GM12801 (cell line): ENCODE results near the gene SNTG2.

Experiments used
- CTCF ChIP-seq: IDR thresholded peaks from one replicate; pipeline ENCODE4 v1.5.1; 2011; ENCODE audit warnings: control low read depth; ENCODE audit not compliant: insufficient read length; ENCODE audit errors: extremely low read depth

Gene SNTG2

GRCh38 chr2:922185-922584 lies 28.5 kb upstream of the SNTG2 start:
- no peak for TF ChIP-seq CTCF

- TF ChIP-seq CTCF, result no peak
Measured at GRCh38 chr2:923832-924601, 26.6 kb upstream of the SNTG2 start.

GRCh38 chr2:924701-925100 lies 25.9 kb upstream of the SNTG2 start:
- TF ChIP-seq CTCF, result no peak

GRCh38 chr2:925309-925708 lies 25.3 kb upstream of the SNTG2 start:
- no peak for TF ChIP-seq CTCF

GRCh38 chr2:925711-926110 lies 24.9 kb upstream of the SNTG2 start:
- TF ChIP-seq CTCF, result no peak

GRCh38 chr2:926259-926793 lies 24.3 kb upstream of the SNTG2 start:
- TF ChIP-seq CTCF, result no peak

GRCh38 chr2:926896-927295 lies 23.8 kb upstream of the SNTG2 start:
- no peak for TF ChIP-seq CTCF
